Right ventricle myocardium superior (tissue), 1 donor: Measurements from ENCODE around the gene FAR2. TPM values are rescaled to one million over a fixed set of nuclear protein-coding genes. Genes with fewer than 3 reads are reported as not detected.

Source experiments
- ATAC-seq: fragments of 200-7000 bp; cut with Tn5 transposase; one replicate; pipeline ENCODE4 v1.9.1; 2020; ENCODE audit warnings: mild to moderate bottlenecking; ENCODE audit not compliant: poor library complexity
- DNase-seq: peaks from one replicate; pipeline ENCODE4 v3.0.0-alpha.2; 2020
- intact Hi-C: fragments of 100-400 bp; cut with DNase I; formaldehyde crosslinking; loops from one replicate; pipeline ENCODE4 v1.11.2; 2022
- total RNA-seq: library from RNA; stranded (reverse); fragmentation: NEBNext Ultra II Directional; extraction: Animal tissue kit (Norgen Biotek cat#: 25700); gene quantifications from one replicate; pipeline ENCODE4 v1.2.1, GENCODE V29; 2021
- donor health status: DM: no; HTN: yes; CAD: no; lungs with severe emphysema.

FAR2 gene
- total RNA-seq, 1 donor from 2014 or later = 3.1 TPM

DNA sequence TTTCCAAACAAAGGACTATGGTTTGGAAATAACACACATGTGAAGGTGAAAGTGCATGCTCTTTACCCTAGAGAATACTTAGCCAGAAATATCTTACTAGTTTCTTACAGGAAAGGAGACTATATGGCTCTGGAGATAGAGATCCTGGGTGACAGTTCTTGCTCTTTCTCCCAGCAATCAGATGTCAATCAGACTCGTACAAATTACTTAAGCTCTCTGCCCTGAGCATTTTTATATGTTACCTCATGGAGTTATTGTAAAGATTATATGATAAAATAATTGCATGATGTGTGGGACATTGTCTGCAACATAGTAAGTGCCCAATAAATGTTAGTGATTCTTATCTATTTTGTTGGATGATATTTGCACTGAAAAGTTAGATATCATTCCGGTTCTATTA is 76.8 kb downstream of the FAR2 start:
- intact Hi-C loops = no loop called here
- ATAC-seq (no peak), DNase-seq (no peak)

DNA sequence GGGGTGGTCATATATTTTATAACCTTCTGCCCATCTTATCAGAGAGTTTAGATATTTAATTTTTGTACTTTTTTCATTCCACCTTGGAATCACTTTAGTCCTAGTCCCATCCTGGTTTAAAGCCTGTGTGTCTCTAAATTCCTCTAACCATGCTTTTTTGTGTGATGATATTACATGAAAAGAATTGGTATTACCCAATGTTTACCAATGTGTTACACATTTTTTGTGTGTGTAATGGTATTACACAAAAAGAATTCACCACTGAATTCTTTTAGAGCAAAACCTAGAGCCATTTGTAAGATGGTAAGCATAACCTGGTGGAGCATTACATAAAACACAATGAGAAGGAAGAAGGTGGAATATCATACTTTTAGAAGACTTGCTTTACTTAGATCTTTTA is 77.5 kb downstream of the FAR2 start:
- DNase-seq (no peak), ATAC-seq (no peak)
- intact Hi-C loops = no loop called here

DNA sequence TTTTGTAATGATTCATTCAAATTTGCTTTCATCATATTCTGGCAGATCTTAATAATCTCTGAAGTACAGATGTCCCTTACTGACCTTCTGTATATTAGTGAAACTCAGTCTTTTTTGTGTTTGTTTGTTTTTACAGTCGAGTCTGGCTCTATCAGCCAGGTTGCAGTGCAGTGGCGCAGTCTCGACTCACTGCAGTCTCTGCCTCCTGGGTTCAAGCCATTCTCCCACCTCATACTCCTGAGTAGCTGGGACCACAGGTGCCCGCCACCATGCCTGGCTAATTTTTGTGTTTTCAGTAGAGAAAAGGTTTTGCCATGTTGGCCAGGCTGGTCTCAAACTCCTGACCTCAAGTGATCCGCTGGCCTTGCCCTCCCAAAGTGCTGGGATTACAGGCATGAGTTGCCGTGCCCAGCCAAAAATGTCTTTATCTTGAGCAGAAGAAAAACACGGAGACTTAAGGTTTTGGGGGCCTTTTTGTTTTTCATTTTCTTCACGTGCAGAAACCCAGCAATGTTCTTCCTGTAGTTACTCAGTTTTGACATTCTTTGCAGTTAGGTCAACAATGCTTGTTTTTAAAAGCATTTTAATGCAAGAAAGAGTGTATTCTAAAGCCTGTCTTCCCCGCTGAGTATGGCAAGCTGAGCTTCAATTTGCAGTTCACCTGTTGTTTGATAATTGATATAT is 79.5 kb downstream of the FAR2 start:
- DNase-seq = no peak
- no peak for ATAC-seq
- intact Hi-C loops = no loop called here

DNA sequence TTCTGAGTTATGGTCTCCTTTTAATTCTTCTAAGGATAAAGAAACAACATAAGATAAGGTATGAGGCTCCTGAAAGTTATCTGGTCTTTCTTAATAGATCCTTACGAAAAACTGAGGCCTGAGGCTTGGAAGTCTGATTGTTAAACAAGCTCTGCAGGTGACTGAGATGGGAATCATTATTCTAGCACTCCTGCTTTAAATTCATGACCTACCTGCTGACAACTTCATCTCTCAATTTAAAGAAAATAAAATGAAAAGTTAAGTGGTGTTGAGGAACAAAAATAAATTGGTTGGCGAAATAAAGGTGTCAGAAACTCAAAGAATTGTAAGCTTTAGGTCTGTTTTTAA is 80.1 kb downstream of the FAR2 start:
- DNase-seq = no peak
- ATAC-seq = no peak
- intact Hi-C loops = no loop called here

DNA sequence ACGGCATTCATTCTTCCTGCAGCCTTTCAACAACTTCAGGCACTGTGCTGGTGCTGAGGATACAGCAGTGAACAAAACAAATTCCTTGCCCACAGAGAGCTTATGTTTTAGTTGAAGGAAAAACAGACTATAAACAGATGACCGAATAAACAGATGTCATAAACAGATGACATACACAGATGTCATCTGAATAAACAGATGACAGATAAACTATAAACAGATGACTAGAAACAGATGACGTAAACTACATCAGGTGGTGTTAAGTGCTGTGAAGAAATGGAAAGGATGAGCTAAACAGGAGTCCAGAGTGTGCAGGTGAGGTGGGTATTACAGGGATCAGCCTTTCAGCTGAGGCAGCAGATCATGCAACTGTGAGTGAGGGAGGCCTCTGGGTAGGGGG is 80.9 kb downstream of the FAR2 start:
- DNase-seq (no peak), ATAC-seq (no peak)
- intact Hi-C loops = no loop called here

DNA sequence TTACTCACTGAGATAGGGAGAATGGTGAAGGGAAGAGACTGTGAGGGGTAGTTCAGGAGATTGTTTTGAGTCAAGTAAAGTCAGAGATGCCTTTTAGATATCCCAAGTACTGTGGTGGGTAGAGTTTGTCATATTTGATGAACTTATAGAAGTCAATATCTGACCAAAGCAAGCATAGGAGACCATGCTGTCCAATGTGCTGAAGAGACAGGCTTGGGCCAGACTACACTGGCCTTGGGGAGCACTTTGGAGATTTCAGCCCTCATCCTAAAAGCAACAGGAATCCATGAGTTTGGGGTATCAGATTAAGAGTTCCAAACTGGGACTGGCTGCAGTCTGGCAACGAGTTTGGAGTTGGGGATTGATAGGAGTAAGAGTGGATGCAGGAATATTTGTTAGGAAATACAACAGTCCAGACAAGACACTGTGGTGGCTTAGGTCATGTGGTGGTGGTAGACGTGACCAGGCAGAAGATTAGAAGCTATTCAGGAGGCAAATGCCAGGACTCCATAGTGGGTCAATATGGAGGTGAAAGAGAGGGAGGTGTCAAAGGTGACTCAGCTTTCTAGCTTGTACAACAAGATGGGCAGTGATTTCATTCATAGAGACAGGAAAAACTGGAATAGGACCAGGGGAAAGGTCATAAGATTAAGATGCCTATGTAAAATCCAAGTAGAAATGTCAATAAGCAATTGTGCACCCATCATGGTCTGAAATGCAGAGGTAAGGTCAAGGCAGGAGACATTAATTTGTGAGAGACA is 81.9 kb downstream of the FAR2 start:
- DNase-seq (no peak), ATAC-seq (no peak)
- intact Hi-C loops = no loop called here

DNA sequence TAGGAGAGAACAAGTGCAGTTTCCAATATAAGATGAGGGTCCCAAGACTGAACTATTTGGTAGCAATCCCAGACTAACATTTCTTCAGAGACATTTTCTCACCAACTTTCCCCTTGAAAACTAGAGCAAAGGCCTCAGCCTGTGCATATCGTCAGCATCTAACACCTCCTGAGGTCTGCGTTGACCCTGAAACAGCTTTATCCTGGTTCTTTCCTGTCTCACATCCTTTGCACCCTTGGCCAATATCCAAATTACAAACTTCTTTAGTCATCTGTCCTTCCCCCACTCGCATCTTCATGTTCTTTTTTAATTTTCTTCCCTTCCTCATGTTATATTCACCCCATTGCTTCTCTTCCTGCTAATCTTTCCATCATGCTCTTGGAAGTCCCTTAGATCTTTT is 83.0 kb downstream of the FAR2 start:
- ATAC-seq = no peak
- intact Hi-C loops = no loop called here
- DNase-seq = no peak

DNA sequence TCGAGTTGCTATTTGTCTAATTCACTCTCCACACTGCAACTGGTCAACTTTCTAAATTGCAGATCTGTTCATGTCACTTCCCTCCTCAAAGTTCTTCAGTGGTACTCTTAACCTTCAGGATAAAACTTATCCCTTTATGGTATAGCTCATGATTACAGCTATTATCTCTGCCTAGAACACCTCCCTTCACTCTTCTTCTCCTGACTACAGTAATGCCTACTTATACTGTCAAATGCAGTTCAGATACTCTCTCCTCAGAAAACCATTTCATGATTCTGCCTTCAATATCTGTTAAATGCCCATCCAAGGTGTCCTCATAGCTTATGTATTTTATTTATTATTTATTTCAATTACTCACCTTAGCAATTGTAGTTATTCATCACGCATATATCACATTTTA is 85.5 kb downstream of the FAR2 start:
- no peak for ATAC-seq
- intact Hi-C loops = no loop called here
- no peak for DNase-seq

DNA sequence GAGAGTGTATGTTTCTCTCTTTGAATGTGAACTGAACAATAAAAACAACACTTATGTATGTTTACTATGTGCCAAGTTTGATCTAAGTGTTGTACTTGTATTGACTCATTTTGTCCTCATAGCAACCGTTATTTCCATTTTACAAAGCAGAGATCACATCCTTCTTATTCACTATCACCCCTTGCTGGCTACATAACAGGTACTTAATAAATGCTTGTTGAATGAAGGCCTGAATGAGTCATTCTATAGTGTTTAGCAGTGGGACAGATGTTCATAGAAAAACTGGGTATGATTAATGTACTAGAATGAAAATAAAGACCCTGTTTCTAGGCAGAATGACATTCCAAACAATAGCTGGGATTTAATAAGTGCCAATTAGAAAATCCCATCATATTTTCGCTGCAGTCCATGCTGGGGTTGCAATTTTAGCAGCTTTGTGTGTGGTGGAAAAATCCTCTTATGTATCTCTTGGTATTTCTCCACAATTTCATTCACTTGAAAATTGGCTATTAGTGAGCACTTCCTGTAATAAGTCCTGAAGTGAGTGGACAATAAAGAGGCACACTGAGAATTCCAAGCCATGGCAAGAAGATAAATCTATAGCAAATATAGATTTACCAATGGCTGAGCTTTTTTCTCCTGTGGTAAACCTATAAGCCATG is 86.0 kb downstream of the FAR2 start:
- intact Hi-C loops = no loop called here
- no peak for DNase-seq
- ATAC-seq = no peak

DNA sequence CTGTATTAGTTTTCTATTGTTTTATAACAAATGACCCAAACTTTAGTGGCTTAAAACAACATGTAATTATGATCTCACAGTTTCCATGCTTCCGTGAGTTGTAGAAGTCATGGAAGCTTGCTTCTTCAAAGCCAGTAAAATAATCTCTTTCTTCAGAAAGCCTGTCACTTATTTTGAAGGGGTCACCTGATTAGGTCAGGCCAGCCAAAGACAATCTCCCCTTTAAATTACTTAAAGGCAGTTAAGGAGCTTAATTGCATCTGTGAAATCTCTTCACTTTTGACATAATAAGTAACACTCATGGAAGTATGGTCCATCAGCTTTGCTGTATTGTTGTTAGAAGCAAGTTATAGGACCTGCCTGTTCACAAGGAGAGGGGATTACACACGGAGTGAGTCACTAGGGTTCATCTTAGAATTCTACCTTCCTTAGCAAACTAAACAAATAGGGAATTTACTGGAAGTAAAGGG is 89.8 kb downstream of the FAR2 start:
- intact Hi-C loops = no loop called here
- ATAC-seq (no peak), DNase-seq (no peak)

DNA sequence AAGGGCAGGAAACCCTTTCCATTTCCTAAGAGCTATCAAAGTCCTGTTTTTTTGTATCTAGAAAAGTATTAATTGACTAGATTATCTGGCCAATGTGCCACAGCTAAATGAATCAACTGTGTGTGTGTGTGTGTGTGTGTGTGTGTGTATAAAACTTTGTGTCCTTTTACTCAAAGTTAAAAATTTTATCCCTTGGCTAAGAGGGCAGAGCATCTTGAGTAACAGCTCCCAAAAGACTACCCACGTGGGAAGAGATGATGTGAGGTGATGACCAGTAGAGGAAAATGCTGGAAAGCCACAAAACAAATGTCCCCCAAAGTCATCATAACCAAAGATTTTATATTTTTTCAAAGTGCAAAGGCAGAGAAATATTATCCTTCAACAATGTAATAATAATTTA is 90.3 kb downstream of the FAR2 start:
- DNase-seq = no peak
- intact Hi-C loops = no loop called here
- ATAC-seq = no peak

DNA sequence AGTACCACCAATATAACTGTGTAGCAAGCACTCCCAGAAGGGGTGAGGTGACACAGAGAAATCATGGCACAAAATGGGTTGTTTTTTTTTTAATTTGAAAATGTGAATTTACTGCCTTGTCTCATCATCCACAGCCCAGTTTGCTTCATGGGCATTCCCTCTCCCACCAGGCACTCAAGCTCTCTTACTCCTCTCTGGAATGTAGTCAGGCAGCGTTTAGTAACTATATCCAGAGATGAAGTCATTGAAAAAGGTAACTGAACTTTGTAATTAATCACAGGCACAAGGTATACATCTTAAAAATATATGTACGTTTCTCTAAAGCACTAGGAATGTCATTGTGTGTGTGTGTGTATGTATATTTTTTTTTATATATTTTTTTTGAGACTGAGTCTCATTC is 91.4 kb downstream of the FAR2 start:
- intact Hi-C loops = no loop called here
- DNase-seq (no peak), ATAC-seq (no peak)

DNA sequence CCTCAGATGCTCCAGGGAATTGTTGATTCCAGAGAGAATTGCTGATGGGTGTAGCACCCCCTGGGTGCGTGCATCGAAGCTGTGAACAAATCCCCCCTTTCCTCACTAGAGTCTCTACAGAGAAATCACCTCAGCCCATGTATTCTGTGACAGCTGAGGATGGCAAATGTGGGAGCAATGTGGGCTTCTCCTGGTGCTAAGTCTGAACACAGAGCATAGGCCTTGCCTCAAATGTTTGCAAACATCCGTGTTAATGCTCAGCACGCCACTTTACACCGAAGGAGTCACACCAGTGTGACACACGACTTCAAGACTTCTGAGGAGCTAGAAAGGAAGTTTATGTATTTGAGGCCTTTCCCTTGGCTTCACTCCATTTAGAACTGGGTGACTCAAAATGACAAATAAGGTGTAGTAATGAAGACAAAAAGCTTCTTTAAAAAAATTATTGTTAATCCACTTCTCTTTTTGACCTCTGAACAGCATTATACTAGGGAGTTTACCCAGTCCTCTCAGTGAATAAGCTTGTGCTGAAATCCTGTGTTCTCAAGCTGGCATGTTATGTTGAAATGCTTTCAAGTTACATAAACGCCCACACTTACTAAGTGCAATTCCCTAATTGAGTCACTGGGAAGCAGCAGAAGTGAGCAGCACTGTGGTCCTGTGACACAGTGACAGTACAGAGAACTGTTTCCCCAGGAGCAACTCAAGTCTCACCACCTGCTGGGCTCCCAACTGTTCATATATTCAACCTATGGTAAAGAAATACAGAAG is 92.9 kb downstream of the FAR2 start:
- ATAC-seq (peak; percentile 97), DNase-seq (no peak)
- intact Hi-C loops = no loop called here

DNA sequence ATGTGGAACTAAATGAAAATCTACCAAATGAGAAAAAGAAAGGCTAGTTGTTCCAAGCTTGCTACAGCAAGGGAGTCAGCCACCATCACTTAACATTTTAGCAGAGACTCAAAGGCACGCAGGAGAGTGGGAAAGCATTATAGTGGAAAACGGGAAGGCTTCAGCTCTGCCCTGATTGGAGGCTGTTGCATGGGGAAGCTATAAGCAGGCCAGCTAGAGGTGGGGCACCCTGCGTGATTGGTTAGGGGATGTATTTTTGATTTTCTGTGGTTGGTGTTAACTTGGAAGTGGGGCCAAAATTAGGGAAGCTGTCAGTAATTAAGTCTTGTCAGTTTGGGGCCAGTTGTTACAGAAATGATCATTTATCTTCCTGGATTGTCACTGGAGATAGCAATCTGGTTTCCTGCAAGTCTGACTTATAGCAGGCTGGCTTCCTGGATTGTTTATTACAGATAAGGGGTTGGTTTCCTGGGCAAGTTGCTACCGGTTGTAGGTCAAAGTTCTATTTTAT is 93.9 kb downstream of the FAR2 start:
- DNase-seq (no peak), ATAC-seq (peak; percentile 51)
- intact Hi-C loops = no loop called here

DNA sequence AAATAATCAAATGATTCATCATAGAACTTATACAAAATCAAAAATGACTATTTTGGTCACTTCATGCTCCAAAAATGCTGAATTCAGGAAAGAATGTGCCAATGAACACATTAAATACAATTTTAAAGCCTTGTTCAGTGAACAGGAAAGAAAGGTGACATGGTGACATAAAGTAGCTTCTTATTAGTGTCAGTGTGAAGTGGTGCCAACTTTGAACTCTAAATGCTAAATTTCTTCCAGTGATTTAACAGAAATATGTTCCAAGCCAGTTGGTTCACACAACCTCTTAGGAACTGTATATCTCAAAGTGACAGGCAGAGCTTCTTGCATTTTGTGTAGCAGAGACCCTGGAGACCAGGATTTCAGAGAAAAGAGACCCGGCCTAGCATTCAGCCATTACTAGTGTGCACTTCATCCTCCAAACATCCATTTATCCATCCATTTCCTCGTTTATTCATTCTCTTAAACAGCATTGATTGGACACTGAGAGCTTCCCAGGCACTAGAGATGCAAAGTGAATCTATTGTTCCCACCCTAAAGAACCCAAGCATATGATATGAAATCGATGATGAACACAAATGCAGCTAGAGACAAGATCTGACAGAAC is 95.2 kb downstream of the FAR2 start:
- no peak for DNase-seq
- intact Hi-C loops = no loop called here
- no peak for ATAC-seq

DNA sequence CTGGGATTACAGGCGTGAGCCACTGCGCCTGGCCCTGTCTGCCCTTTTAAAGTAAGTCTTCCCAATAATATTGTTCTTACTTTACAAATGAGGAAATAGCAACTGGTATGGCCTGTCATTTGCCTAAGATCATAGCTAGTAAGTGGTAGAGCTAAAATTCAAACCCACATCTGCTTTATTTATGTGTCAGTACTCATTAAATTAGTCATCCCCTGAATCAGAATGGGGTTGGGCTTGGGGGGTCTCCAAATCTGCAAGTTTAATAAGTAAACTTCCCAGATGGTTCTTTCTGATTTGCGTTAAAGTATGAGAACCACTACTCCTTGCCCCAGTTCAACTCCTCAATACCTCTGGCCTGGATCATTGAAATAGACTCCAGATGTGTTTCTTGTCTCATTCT is 96.2 kb downstream of the FAR2 start:
- no peak for DNase-seq
- no peak for ATAC-seq
- intact Hi-C loops = no loop called here

DNA sequence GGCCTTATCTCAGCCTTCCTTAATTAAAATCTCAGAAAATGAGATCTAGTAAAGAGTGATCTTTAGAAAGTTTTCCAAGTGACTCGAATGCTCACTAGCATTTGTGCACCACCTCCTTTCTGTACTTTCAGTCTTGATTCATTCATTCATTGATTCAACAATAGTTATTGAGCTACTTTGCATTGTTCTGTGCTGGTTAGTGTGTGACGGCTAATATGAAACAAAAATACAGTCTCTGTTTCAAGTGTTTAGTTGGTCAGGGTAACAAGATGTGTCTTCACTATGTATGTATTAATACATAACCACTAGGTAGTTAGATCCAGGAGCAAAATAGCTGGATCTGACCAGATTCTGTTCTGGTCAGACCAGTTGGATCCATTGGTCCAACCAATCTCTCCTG is 100.9 kb downstream of the FAR2 start:
- ATAC-seq (no peak), DNase-seq (no peak)
- intact Hi-C loops = no loop called here

DNA sequence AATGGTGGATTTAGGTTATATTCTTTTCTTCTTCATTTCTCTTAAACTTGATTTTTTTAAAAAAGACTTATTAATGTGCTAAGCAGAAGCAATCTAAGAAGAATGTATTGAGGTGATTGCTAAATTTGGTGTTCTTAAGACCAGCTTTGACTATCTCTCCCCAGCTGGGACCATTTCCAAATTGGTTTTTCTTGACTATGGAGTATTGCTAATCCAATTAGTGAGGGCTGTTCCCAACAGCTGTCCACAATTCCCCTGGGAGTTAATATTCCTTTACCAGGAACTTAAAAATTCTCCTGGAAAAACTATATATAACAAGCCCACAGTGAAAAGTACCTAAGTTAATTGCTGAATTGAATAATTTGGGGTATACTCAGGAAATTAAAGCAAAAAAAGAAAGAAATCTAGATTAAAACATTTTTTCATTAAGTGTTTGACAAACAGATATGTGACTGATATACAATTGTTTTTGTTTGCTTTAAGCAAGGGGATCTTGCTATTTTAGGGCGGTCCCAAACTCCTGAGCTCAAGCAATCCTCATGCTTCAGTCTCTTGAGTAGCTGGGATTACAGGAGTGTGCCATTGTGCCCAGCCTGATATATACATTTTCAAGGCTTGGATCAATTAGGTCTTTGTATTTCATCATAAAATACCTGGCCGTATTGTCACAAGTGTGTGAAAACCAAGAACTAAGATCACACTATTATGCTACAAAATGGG is 105.0 kb downstream of the FAR2 start:
- ATAC-seq = no peak
- DNase-seq = no peak
- intact Hi-C loops = no loop called here
